Ascending aorta (tissue), 2 donors: ENCODE results near the gene SFMBT2. TPM values are rescaled to one million over a fixed set of nuclear protein-coding genes. Genes with fewer than 3 reads are reported as not detected.

Experiments
- DNase-seq, 2 donors: peaks; one replicate each; pipeline ENCODE4 v3.0.0-alpha.2; 2019; ENCODE audit warnings: low spot score in 2 of 2
- H3K27ac ChIP-seq, 2 donors: fragments of 200-600 bp; sonication (generic); one replicate each; pipeline ENCODE4 v1.5.1; 2016 to 2017; ENCODE audit warnings: mild to moderate bottlenecking in 1 of 2
- H3K27me3 ChIP-seq: fragments of 200-600 bp; sonication (generic); one replicate; pipeline ENCODE4 v1.5.1; 2017
- H3K36me3 ChIP-seq, 2 donors: fragments of 200-600 bp; sonication (generic); one replicate each; pipeline ENCODE4 v1.5.1; 2016
- H3K4me1 ChIP-seq, 2 donors: fragments of 200-600 bp; sonication (generic); one replicate each; pipeline ENCODE4 v1.5.1; 2016 to 2017; ENCODE audit warnings: mild to moderate bottlenecking in 1 of 2
- H3K4me3 ChIP-seq, 2 donors: fragments of 200-600 bp; sonication (generic); one replicate each; pipeline ENCODE4 v1.5.1; 2016 to 2017; ENCODE audit warnings: mild to moderate bottlenecking in 1 of 2
- H3K9me3 ChIP-seq, 2 donors: fragments of 200-600 bp; sonication (generic); one replicate each; pipeline ENCODE4 v1.5.1; 2016
- intact Hi-C: fragments of 100-400 bp; cut with DNase I; formaldehyde crosslinking; loops from one replicate; pipeline ENCODE4 v1.15.1; 2023
- total RNA-seq: library from RNA; depleted of rRNA; stranded (reverse); fragments of >200 nt; gene quantifications from one replicate; pipeline ENCODE4 v1.1.0, GENCODE V29; 2016
- TF ChIP-seq, protein P1 (sequence below), 3 experiments: fragments of 200-600 bp in 2 of 3; fragments of 450-650 bp in 1 of 3; sonication (generic) in 2 of 3; IDR thresholded peaks; one replicate each; pipeline ENCODE4 v1.5.1; 2016 to 2019; ENCODE audit warnings: antibody characterized with exemption in 3 of 3, mild to moderate bottlenecking in 1 of 3, moderate library complexity in 1 of 3

The SFMBT2 gene
- total RNA-seq, 1 donor from 2014 or later: 2.2 TPM

DNA sequence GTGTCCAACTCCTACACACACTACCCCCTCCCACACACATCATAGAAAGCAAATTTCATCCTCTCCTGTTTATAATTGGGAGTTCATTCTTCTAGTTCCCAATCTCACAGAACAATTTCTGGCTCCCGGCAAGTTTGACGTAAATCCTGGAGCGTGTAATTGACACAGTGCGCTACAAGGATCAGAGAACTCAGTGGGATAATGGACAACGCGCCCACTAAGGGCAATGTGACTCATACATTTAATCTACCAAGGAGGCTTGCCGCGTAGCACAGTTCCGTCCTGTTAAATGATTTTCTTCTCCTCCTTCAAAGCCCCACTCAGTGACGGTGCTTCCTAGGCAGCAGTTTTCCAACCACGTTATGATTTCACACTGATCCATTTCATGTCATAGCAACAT, 277.6 kb downstream of the SFMBT2 start:
- intact Hi-C loops: no loop called here
- H3K9me3 ChIP-seq: no peaks in the 10 kb centered on the region
- no peak overlapping the region for H3K27ac ChIP-seq
- no peak for DNase-seq
- no peaks in the 10 kb centered on the region for H3K4me1 ChIP-seq
- TF ChIP-seq, protein P1, sequence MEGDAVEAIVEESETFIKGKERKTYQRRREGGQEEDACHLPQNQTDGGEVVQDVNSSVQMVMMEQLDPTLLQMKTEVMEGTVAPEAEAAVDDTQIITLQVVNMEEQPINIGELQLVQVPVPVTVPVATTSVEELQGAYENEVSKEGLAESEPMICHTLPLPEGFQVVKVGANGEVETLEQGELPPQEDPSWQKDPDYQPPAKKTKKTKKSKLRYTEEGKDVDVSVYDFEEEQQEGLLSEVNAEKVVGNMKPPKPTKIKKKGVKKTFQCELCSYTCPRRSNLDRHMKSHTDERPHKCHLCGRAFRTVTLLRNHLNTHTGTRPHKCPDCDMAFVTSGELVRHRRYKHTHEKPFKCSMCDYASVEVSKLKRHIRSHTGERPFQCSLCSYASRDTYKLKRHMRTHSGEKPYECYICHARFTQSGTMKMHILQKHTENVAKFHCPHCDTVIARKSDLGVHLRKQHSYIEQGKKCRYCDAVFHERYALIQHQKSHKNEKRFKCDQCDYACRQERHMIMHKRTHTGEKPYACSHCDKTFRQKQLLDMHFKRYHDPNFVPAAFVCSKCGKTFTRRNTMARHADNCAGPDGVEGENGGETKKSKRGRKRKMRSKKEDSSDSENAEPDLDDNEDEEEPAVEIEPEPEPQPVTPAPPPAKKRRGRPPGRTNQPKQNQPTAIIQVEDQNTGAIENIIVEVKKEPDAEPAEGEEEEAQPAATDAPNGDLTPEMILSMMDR (IDR thresholded peaks at IDR 0.05): no peak
- no peaks in the 10 kb centered on the region for H3K36me3 ChIP-seq
- H3K27me3 ChIP-seq: no peaks in the 10 kb centered on the region
- H3K4me3 ChIP-seq: no peak overlapping the region

DNA sequence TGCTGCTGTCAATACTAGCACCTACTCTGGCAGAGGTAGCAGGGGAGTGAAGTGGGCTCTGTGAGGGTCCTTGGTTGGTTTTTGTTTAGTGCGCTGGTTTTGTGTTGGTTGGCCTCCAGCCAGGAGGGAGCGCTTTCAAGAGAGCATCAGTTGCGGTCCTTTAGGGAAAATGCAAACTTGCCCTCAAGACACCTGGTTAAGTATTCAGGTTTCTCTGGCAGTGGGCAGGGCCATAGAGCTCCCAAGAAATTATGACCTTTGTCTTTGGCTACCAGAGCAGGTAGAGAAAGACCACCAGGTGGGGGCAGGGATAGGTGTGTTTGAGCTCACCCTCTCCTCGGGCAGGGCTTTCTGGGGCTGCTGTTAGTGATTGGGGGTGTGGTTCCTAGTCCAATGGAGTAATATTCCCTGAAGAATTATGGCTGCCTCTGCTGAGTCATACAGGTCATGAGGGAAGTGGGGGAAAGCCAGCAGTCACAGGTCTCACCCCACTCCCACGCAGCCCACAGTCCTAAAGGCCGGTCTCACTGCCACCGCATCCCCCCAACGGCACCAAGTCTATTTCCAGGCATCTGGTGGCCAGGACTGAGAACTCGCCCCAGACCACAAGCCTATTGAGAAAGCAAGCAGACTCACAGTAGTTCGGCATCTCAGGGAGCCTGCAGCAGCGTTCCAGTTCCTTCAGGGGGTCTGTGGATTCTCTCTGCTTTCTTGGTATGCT, 280.5 kb downstream of the SFMBT2 start:
- intact Hi-C loops: no loop called here
- Histone ChIP-seq H3K27me3 (no peaks in the 10 kb centered on the region), H3K4me3 (no peak overlapping the region), H3K27ac (no peak overlapping the region), H3K9me3 (no peaks in the 10 kb centered on the region), H3K4me1 (no peaks in the 10 kb centered on the region), H3K36me3 (no peaks in the 10 kb centered on the region)
- DNase-seq: no peak
- TF ChIP-seq, protein P1 (IDR thresholded peaks at IDR 0.05): no peak

DNA sequence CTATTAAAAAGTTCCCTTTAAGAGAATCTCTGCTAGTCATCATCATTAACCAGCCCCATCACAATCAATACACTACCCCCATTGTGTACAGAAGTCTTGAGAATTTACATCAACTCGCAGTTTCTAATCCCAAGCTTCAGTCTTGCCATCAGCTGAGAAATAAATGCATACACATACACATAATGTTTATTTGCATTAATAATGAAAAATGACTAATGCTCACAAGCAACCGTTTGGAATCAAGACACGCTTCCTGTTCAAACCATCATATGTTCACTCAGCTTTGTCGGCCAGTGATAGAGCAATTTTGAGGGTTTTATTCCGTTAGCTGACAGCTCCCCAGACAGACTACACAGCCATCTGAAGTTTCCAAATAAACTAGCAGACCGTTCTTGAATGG, 287.1 kb downstream of the SFMBT2 start:
- intact Hi-C loops: no loop called here
- TF ChIP-seq, protein P1 (IDR thresholded peaks at IDR 0.05): no peak

DNA sequence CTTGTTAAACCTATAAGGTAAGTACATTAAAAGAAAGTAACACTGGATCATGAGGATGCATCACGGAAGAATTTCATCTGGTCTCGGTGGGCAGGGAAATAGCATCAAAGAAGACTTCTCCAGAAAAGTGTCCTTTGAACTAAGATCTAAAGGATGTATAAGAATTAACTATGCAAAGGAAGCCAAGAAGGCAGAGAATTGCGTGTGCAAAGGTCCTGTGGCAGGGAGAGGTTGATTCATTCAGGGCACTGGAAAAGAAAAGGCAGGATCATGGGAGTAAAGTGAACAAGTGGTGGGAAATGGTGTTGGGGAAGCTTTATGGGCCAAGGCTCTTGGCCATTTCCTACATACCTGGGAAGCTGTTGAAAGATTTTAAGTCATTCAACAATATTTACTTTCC, 288.3 kb downstream of the SFMBT2 start:
- Histone ChIP-seq H3K27ac (no peak overlapping the region), H3K27me3 (no peaks in the 10 kb centered on the region), H3K4me1 (no peaks in the 10 kb centered on the region), H3K36me3 (no peaks in the 10 kb centered on the region), H3K4me3 (no peak overlapping the region), H3K9me3 (no peaks in the 10 kb centered on the region)
- TF ChIP-seq, protein P1 (IDR thresholded peaks at IDR 0.05): no peak
- no peak for DNase-seq
- intact Hi-C loops: no loop called here

More for the DNA sequence above, 287.1 kb downstream of the SFMBT2 start:
- H3K4me1 ChIP-seq: no peaks in the 10 kb centered on the region
- H3K36me3 ChIP-seq: no peaks in the 10 kb centered on the region
- H3K4me3 ChIP-seq: no peak overlapping the region
- DNase-seq: no peak
- H3K9me3 ChIP-seq: no peaks in the 10 kb centered on the region
- H3K27me3 ChIP-seq: no peaks in the 10 kb centered on the region
- no peak overlapping the region for H3K27ac ChIP-seq

DNA sequence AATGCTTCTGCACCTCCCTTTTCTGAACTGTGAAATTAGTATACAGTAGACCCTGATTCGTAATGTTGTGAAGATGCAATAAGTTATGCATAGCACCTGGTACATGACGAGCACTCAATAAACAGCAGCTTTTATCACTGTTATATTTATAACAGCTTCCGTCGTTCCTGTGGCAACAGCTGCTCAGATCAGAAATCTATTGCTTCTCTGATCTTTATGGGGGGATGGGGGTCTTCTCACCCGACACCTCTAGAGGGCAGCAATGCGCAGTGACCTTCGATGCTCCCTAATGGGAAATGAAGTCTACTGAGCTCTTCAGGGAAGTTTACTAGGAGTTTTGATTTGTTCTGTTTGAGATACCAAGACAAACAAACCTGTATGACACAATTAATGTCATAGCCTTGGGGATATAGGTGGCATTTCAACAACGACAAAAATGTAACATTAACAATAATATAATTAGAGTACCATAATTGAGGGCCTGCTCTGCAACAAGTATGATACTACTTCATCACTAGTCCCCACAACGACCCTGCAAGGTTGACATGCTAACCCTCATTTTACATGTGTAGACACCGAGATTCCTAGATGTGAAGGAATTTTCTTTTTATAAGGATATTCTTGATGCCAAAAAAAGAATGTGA, 289.6 kb downstream of the SFMBT2 start:
- no peak overlapping the region for H3K27ac ChIP-seq
- H3K36me3 ChIP-seq: no peaks in the 10 kb centered on the region
- no peaks in the 10 kb centered on the region for H3K27me3 ChIP-seq
- no peak overlapping the region for H3K4me3 ChIP-seq
- intact Hi-C loops: no loop called here
- no peaks in the 10 kb centered on the region for H3K4me1 ChIP-seq
- TF ChIP-seq, protein P1 (IDR thresholded peaks at IDR 0.05): peak in 1 of 3 experiments; percentile 35
- H3K9me3 ChIP-seq: no peaks in the 10 kb centered on the region
- DNase-seq: peak in 1 of 2 donors; percentile 20
